ENCODE results near the gene CNDP2.

Gene CNDP2

DNA sequence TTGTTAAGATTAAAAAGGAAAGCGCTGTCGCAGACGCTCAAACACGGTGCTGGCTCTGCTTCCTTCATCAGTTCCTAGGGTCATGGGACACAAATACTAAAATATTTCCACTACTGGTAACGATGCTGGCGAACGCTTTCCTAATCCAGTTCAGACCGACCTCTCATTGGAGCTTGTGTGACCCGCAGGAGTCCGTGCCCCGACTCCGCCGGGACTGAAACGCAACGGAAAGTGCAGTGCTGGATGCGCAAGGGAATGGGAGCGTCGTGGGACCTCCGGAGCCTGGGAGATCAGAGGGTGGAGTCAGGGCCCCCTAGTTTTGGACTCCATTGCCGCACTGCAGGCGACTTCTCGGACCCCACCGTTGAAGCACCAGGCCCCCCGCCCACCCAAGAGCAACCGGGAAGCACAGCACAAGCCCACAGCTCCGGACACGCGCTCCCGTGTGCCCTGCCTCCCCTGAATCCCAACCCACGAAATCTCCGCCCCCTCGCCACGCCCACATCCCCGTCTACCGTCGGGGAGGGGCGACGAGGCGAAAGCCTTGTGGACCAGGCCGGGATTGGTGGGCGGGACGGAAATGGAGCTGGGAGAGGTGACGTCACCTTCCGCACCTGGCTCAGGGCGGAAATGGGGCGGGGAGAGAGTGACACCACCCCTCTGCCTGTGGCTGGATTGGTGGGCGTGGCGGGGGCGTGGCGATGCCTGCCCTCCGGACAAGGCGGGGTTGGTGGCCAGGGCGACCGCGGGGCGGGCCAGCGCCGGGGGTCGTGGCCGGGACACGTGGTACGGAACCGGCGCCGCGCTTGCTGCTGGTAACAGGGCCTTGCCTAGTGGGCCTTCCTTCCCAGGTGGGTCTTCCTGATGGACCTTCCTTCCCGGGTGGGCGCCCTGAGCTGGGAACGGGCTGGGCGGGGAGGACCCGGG, at the start of gene CNDP2:
Gene CNDP2, plus strand, starts transcription at position 783 of the 927 bp plus-strand sequence. CDS start 3,611 bp downstream, outside the sequence.
- Histone ChIP-seq H3K4me2 (ENCODE audit: low read length) (peak within 1 kb of the TSS; percentile 81), H3K27ac (ENCODE audit: low read depth, low read length) (peak within 1 kb of the TSS; percentile 81), H3K27me3 (ENCODE audit: control insufficient read depth, low read length) (peaks cover 14% of the 10 kb centered on the region), H3K79me2 (ENCODE audit: control insufficient read depth, low read length) (peaks cover 47% of the 10 kb centered on the region), H4K20me1 (ENCODE audit: control insufficient read depth, insufficient read depth, low read depth, low read length) (no peaks in the 10 kb centered on the region), H3K4me3 (ENCODE audit: low read length) (peak within 1 kb of the TSS; percentile 96), H3F3A (ENCODE audit: control insufficient read depth, insufficient read depth) (peaks cover 25% of the 10 kb centered on the region), H3K9me2 (replicated peaks; ENCODE audit: control insufficient read depth, low read length) (no peaks in the 10 kb centered on the region), H3K4me1 (ENCODE audit: control insufficient read depth, low read length) (peaks cover 27% of the 10 kb centered on the region), H3K36me3 (ENCODE audit: control insufficient read depth, low read length) (peaks cover 15% of the 10 kb centered on the region), H3K9me3 (ENCODE audit: control insufficient read depth, insufficient read depth, low read length) (no peaks in the 10 kb centered on the region)
- no peak for TF ChIP-seq EZH2phosphoT487 (IDR thresholded peaks at IDR 0.05; ENCODE audit: borderline replicate concordance, low read length)
- TF ChIP-seq, protein P1, sequence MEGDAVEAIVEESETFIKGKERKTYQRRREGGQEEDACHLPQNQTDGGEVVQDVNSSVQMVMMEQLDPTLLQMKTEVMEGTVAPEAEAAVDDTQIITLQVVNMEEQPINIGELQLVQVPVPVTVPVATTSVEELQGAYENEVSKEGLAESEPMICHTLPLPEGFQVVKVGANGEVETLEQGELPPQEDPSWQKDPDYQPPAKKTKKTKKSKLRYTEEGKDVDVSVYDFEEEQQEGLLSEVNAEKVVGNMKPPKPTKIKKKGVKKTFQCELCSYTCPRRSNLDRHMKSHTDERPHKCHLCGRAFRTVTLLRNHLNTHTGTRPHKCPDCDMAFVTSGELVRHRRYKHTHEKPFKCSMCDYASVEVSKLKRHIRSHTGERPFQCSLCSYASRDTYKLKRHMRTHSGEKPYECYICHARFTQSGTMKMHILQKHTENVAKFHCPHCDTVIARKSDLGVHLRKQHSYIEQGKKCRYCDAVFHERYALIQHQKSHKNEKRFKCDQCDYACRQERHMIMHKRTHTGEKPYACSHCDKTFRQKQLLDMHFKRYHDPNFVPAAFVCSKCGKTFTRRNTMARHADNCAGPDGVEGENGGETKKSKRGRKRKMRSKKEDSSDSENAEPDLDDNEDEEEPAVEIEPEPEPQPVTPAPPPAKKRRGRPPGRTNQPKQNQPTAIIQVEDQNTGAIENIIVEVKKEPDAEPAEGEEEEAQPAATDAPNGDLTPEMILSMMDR (IDR thresholded peaks at IDR 0.05; ENCODE audit: low read depth, low read length, poor library complexity, severe bottlenecking) = no peak

DNA sequence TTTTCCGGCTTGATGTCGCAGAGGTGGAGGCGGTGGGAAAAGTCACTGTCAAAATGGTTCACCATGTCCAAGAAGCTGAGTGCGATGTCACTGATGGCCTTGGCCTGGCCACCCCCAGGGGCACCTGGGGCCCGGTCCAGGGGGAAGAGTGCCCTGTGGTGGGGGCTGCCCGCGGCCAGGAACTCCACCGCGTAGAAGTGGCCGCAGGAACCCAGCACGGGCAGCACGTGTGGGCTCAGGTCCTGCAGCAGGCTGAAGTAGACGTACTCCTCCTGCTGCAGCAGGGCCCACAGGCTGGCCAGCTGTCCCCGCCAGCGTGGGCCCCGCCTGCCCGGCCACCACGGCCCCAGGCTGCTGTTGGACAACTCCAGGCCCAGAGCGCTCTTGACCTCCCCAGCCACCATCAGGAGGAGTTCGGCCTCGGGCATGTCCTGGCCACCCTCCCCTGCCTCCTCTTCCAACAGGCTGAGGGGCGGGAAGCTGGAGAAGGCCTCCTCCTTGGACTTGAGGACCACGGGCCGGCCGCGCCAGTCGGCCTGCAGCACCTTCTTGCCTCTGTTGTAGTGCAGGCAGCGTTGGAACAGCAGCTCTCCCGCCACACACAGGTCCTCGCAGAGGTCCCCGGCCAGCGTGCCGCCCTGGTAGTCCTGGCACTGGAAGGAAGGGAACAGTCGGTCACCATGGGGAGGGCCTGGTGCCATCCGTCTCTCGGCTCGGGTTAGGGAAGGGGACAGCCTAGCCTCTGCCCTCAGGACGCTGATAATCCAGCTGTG, 49.3 kb upstream of the CNDP2 start:
- H3K4me2 ChIP-seq (ENCODE audit: low read length) = no peak overlapping the region
- H3K27ac ChIP-seq (ENCODE audit: low read depth, low read length) = no peak overlapping the region
- no peaks in the 10 kb centered on the region for H4K20me1 ChIP-seq (ENCODE audit: control insufficient read depth, insufficient read depth, low read depth, low read length)
- H3K4me1 ChIP-seq (ENCODE audit: control insufficient read depth, low read length) = no peaks in the 10 kb centered on the region
- no peaks in the 10 kb centered on the region for H3K9me3 ChIP-seq (ENCODE audit: control insufficient read depth, insufficient read depth, low read length)
- H3K4me3 ChIP-seq (ENCODE audit: low read length) = no peak overlapping the region
- no peaks in the 10 kb centered on the region for H3K36me3 ChIP-seq (ENCODE audit: control insufficient read depth, low read length)
- TF ChIP-seq EZH2phosphoT487 (IDR thresholded peaks at IDR 0.05; ENCODE audit: borderline replicate concordance, low read length) = no peak
- TF ChIP-seq, protein P1 (IDR thresholded peaks at IDR 0.05; ENCODE audit: low read depth, low read length, poor library complexity, severe bottlenecking) = no peak
- H3F3A ChIP-seq (ENCODE audit: control insufficient read depth, insufficient read depth) = no peaks in the 10 kb centered on the region
- H3K9me2 ChIP-seq (replicated peaks; ENCODE audit: control insufficient read depth, low read length) = no peaks in the 10 kb centered on the region
- no peaks in the 10 kb centered on the region for H3K79me2 ChIP-seq (ENCODE audit: control insufficient read depth, low read length)
- no peaks in the 10 kb centered on the region for H3K27me3 ChIP-seq (ENCODE audit: control insufficient read depth, low read length)

DNA sequence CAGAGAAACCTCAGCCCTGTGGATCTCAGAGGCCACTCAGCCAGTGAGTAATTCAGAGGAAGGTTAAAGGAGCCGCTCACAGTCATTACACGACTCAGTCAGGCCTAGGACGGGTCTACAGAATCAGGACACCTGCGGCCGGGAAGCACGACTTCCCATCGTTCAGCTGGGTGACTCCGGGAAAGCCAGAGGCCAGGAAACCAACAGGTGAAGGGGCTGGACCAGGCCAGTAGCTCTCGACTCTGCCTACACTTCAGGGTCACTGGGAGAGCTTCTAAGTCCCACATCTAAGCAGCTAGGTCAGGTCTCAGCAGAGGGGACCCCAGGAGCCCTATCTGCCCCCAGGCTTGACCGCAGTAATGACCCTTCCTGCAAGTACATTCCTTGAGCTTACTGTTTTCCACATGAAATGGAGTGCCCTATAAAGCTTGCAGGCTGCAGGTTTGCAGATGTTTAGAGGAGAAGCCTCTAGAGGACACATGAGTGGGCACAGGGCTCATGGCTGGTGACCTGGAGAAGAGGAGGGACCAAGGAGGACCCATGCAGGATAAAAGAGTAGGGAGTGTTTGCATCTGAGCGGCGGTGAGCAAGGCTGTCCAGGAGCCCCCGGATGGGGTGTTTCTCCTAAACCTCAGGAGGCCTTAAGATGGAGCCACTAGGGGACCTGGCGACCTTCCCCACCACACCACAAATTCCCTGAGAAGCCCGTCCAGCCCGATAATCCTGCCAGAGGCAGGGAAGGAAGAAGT, 48.6 kb upstream of the CNDP2 start:
- Histone ChIP-seq H3K9me2 (replicated peaks; ENCODE audit: control insufficient read depth, low read length) (no peaks in the 10 kb centered on the region), H4K20me1 (ENCODE audit: control insufficient read depth, insufficient read depth, low read depth, low read length) (no peaks in the 10 kb centered on the region), H3K4me2 (ENCODE audit: low read length) (no peak overlapping the region), H3K79me2 (ENCODE audit: control insufficient read depth, low read length) (no peaks in the 10 kb centered on the region), H3K4me3 (ENCODE audit: low read length) (no peak overlapping the region), H3K4me1 (ENCODE audit: control insufficient read depth, low read length) (no peaks in the 10 kb centered on the region), H3K27me3 (ENCODE audit: control insufficient read depth, low read length) (peaks cover under 1% of the 10 kb centered on the region; the same call in 1 of the 2 replicates), H3K27ac (ENCODE audit: low read depth, low read length) (no peak overlapping the region), H3K36me3 (ENCODE audit: control insufficient read depth, low read length) (no peaks in the 10 kb centered on the region), H3K9me3 (ENCODE audit: control insufficient read depth, insufficient read depth, low read length) (no peaks in the 10 kb centered on the region), H3F3A (ENCODE audit: control insufficient read depth, insufficient read depth) (no peaks in the 10 kb centered on the region)
- no peak for TF ChIP-seq EZH2phosphoT487 (IDR thresholded peaks at IDR 0.05; ENCODE audit: borderline replicate concordance, low read length)
- TF ChIP-seq, protein P1 (IDR thresholded peaks at IDR 0.05; ENCODE audit: low read depth, low read length, poor library complexity, severe bottlenecking) = no peak

Data from DOHH2 (cell line).